GM12878 (cell line): Measurements from ENCODE around the gene C11orf97. TPM values are rescaled to one million over a fixed set of nuclear protein-coding genes. Genes with fewer than 3 reads are reported as not detected.

Experiments
- ATAC-seq: fragments of 200-7000 bp; cut with Tn5 transposase; 3 replicates; pipeline ENCODE4 v1.9.1; 2020; ENCODE audit warnings: mild to moderate bottlenecking, moderate library complexity
- BruUV-seq: library from RNA; stranded (reverse); fragments of 400-500 nt; replicated peaks from 2 replicates; lab custom pipeline; 2021; lab: Mats Ljungman, UMichigan
- CTCF ChIA-PET: fragments of 300-600 bp; sonication (Branson Sonifier 250); formaldehyde crosslinking; extraction: SDS; loops from one replicate; lab custom pipeline; 2021; ENCODE audit warnings: inconsistent platforms; lab: Yijun Ruan, JAX
- POLR2A ChIA-PET: fragments of 350-600 bp; formaldehyde crosslinking; extraction: SDS; loops from one replicate; lab custom pipeline; 2021; ENCODE audit warnings: inconsistent platforms; lab: Charles Lee
- RAD21 ChIA-PET: fragments of 300-600 bp; sonication (Branson Sonifier 250); formaldehyde crosslinking; loops from one replicate; lab custom pipeline; 2023; ENCODE audit warnings: antibody characterized with exemption; ENCODE audit not compliant: unreplicated experiment; lab: Charles Lee
- SMC1A ChIA-PET: fragments of 300-600 bp; sonication (Branson Sonifier 250); formaldehyde crosslinking; loops from one replicate; lab custom pipeline; 2023; ENCODE audit not compliant: unreplicated experiment, uncharacterized antibody; lab: Charles Lee
- DNase-seq: peaks from one replicate; pipeline ENCODE4 v3.0.0-alpha.2; 2011; ENCODE audit warnings: low read depth, low spot score
- FAIRE-seq: peaks from 3 replicates; lab custom pipeline; 2011; peaks lifted over from hg19 to GRCh38; lab: Jason Lieb, UNC
- H2AFZ ChIP-seq: 2 replicates; pipeline ENCODE4 v1.6.0; 2011; ENCODE audit warnings: low read depth, low read length, control low read depth; ENCODE audit not compliant: control insufficient read depth
- H3K27ac ChIP-seq: 2 replicates; pipeline ENCODE4 v1.5.1; 2011; ENCODE audit warnings: control low read depth; ENCODE audit not compliant: control insufficient read depth, insufficient read depth
- H3K27me3 ChIP-seq, 2 experiments: replicated peaks in 1 of 2; 2 replicates each; pipeline versions ENCODE4 v1.6.0 to v1.6.1; 2011; ENCODE audit warnings: low read length in 1 of 2; ENCODE audit not compliant: control insufficient read depth in 2 of 2, insufficient read depth in 2 of 2
- H3K36me3 ChIP-seq, 2 experiments: 2 replicates each; pipeline ENCODE4 v1.5.1; 2011; ENCODE audit warnings: low read length in 1 of 2; ENCODE audit not compliant: control insufficient read depth in 2 of 2, insufficient read depth in 2 of 2
- H3K4me1 ChIP-seq: 2 replicates; pipeline ENCODE4 v1.6.1; 2011; ENCODE audit warnings: mild to moderate bottlenecking, low read length, moderate library complexity, mixed read lengths; ENCODE audit not compliant: control insufficient read depth, insufficient read depth
- H3K4me2 ChIP-seq: 2 replicates; pipeline ENCODE4 v1.6.0; 2011; ENCODE audit warnings: control low read depth; ENCODE audit not compliant: control insufficient read depth, insufficient read depth
- H3K4me3 ChIP-seq: fragments of 200-600 bp; sonication (generic); 2 replicates; pipeline ENCODE4 v1.5.1; 2016
- H3K79me2 ChIP-seq: 2 replicates; pipeline ENCODE4 v1.6.0; 2011; ENCODE audit warnings: low read length; ENCODE audit not compliant: control insufficient read depth, insufficient read depth
- H3K9ac ChIP-seq: 2 replicates; pipeline ENCODE4 v1.8.0; 2011; ENCODE audit warnings: low read length, control low read depth, mixed read lengths; ENCODE audit not compliant: control insufficient read depth, insufficient read depth
- H3K9me3 ChIP-seq: replicated peaks from 3 replicates; pipeline ENCODE4 v1.5.1; 2011; ENCODE audit warnings: mild to moderate bottlenecking, low read length; ENCODE audit not compliant: control insufficient read depth, insufficient read depth
- H4K20me1 ChIP-seq: 2 replicates; pipeline ENCODE4 v1.6.0; 2011; ENCODE audit not compliant: control insufficient read depth, insufficient read depth
- ATF7 ChIP-seq: fragments of 450-650 bp; IDR thresholded peaks from 2 replicates; pipeline ENCODE4 v1.6.1; 2016; ENCODE audit warnings: low read depth, mild to moderate bottlenecking
- BCL11A ChIP-seq: IDR thresholded peaks from 2 replicates; pipeline ENCODE4 v1.6.1; 2011; ENCODE audit warnings: low read depth, low read length
- CHD1 ChIP-seq: IDR thresholded peaks from 2 replicates; pipeline ENCODE4 v1.6.1; 2012; ENCODE audit warnings: low read depth, low read length, improper control_type of control experiment
- CHD2 ChIP-seq: IDR thresholded peaks from 2 replicates; pipeline ENCODE4 v1.6.1; 2011; ENCODE audit warnings: low read depth, low read length, improper control_type of control experiment, borderline replicate concordance
- FOS ChIP-seq: IDR thresholded peaks from 3 replicates; pipeline ENCODE4 v1.6.1; 2011; ENCODE audit warnings: borderline replicate concordance; ENCODE audit not compliant: insufficient read length; ENCODE audit errors: extremely low read depth
- FOXM1 ChIP-seq: IDR thresholded peaks from 2 replicates; pipeline ENCODE4 v1.6.1; 2012; ENCODE audit warnings: low read depth, mild to moderate bottlenecking, inconsistent platforms, low read length, moderate library complexity
- GATAD2B ChIP-seq: fragments of 450-650 bp; conservative IDR thresholded peaks from 2 replicates; pipeline ENCODE4 v1.6.1; 2017; ENCODE audit warnings: low read depth, mild to moderate bottlenecking, moderate library complexity
- HDAC2 ChIP-seq: fragments of 200-600 bp; sonication (generic); IDR thresholded peaks from 2 replicates; pipeline ENCODE4 v1.6.1; 2017
- IKZF1 ChIP-seq: fragments of 450-650 bp; conservative IDR thresholded peaks from 2 replicates; pipeline ENCODE4 v1.6.1; 2017; ENCODE audit warnings: antibody characterized with exemption, mild to moderate bottlenecking
- LARP7 ChIP-seq: fragments of 450-650 bp; IDR thresholded peaks from 2 replicates; pipeline ENCODE4 v1.6.1; 2017; ENCODE audit warnings: mild to moderate bottlenecking
- MTA2 ChIP-seq: fragments of 450-650 bp; IDR thresholded peaks from 2 replicates; pipeline ENCODE4 v1.6.1; 2016; ENCODE audit warnings: low read depth, mild to moderate bottlenecking, moderate library complexity
- MTA3 ChIP-seq: IDR thresholded peaks from 2 replicates; pipeline ENCODE4 v1.6.1; 2012; ENCODE audit warnings: low read length, inconsistent platforms, borderline replicate concordance
- NFIC ChIP-seq: IDR thresholded peaks from 2 replicates; pipeline ENCODE4 v1.6.1; 2012; ENCODE audit warnings: low read depth, mild to moderate bottlenecking, inconsistent platforms, low read length, moderate library complexity
- PML ChIP-seq: IDR thresholded peaks from 2 replicates; pipeline ENCODE4 v1.6.1; 2012; ENCODE audit warnings: low read length, inconsistent platforms
- SMAD1 ChIP-seq: fragments of 450-650 bp; IDR thresholded peaks from 2 replicates; pipeline ENCODE4 v1.6.1; 2018; ENCODE audit warnings: mild to moderate bottlenecking, low read depth; ENCODE audit not compliant: partially characterized antibody
- SP1 ChIP-seq: IDR thresholded peaks from one replicate; pipeline ENCODE4 v1.6.1; 2011; ENCODE audit warnings: low read depth, low read length
- SREBF2 ChIP-seq: IDR thresholded peaks from 2 replicates; pipeline ENCODE4 v1.6.1; 2012; ENCODE audit warnings: mild to moderate bottlenecking, low read length
- STAT1 ChIP-seq: fragments of 450-650 bp; conservative IDR thresholded peaks from 2 replicates; pipeline ENCODE4 v1.6.1; 2014; ENCODE audit warnings: antibody characterized with exemption, mild to moderate bottlenecking
- WGBS: methylation state at CpG from one replicate; pipeline ENCODE4 v1.1.6; 2016; ENCODE audit warnings: low lambda C conversion rate; ENCODE audit not compliant: insufficient replicate concordance, insufficient coverage; ENCODE audit errors: missing lambda C conversion rate; 5-methylcytosine and 5-hydroxymethylcytosine counted together
- in situ Hi-C: fragments of 300-500 bp; cut with MboI; formaldehyde crosslinking; loops from 9 replicates; pipeline ENCODE4 v1.14.3; 2018; ENCODE audit warnings: mixed read lengths
- intact Hi-C: fragments of 100-400 bp; cut with micrococcal nuclease; formaldehyde crosslinking; loops from one replicate; pipeline ENCODE4 v1.14.2; 2022; ENCODE audit not compliant: unreplicated experiment
- polyA plus RNA-seq, 11 experiments: library from polyadenylated mRNA; depleted of rRNA in 4 of 11; unstranded in 6 of 11; stranded (reverse) in 5 of 11; fragments of >200 nt; fragmentation: Nextera tagmentation in 4 of 11; fragmentation: Illumina TruSeq in 1 of 11; extraction: Ambion mirVana in 4 of 11; extraction: Trizol in 1 of 11; gene quantifications; 1 replicate in 1 of 11; 2 replicates in 10 of 11; pipeline versions ENCODE4 v1.2.1 to v1.2.3, GENCODE V29; 2011 to 2016; ENCODE audit warnings: inconsistent platforms in 2 of 11, missing spikeins in 2 of 11, low read depth in 1 of 11
- total RNA-seq, 4 experiments: library from RNA; depleted of rRNA in 3 of 4; stranded (reverse); fragments of >200 nt in 3 of 4; fragmentation: Illumina TruSeq in 1 of 4; extraction: Trizol in 1 of 4; gene quantifications; 2 replicates each; pipeline versions ENCODE4 v1.2.1 to v1.2.3, GENCODE V29; 2013 to 2021
- TF ChIP-seq, protein P1 (sequence below): IDR thresholded peaks from 2 replicates; pipeline ENCODE4 v1.6.1; 2012; ENCODE audit warnings: low read length, inconsistent platforms
- TF ChIP-seq, protein P2 (sequence below): fragments of 450-650 bp; IDR thresholded peaks from 2 replicates; pipeline ENCODE4 v1.6.1; 2017; ENCODE audit warnings: mild to moderate bottlenecking
- TF ChIP-seq, protein P3 (sequence below): IDR thresholded peaks from 2 replicates; pipeline ENCODE4 v1.6.1; 2012; ENCODE audit warnings: low read depth, low read length, improper control_type of control experiment
- TF ChIP-seq, protein P4 (sequence below): fragments of 450-650 bp; IDR thresholded peaks from 2 replicates; pipeline ENCODE4 v1.6.1; 2017; ENCODE audit warnings: borderline replicate concordance

C11orf97 gene
- total and polyA plus RNA-seq, 10 of the 15 experiments (the other 5 are each of a cell fraction or from before 2014, with no cell fraction given), result not detected

DNA sequence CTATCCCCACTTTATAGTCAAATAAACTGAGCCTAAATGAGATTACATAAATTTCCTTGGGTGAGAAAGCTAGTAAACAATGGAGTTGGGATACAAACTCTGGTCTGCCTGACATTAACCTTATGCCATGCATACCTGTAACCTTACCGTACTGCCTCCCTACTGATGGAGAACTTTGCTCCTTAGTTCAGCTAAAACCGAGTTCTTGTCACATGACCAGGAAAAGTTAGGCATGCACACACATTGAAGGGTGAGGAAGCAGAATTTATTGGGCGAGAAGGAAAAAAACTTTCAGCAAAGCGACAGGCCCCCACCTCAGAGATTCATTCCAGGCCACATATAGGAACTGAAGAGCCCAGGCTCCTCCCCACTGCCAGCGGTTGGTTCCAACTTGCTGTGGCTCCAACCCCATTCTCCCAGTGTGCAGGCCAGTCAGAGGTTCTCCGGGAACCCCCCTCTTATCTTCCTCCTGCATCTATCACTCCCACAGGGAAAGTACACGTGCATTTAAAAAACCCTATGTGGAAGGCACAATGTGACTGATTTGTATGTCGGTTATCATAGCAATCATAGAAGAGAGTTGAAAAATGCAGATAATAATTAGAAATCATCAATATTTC, 51.7 kb downstream of the C11orf97 start (continued):
- TF ChIP-seq, protein P1, sequence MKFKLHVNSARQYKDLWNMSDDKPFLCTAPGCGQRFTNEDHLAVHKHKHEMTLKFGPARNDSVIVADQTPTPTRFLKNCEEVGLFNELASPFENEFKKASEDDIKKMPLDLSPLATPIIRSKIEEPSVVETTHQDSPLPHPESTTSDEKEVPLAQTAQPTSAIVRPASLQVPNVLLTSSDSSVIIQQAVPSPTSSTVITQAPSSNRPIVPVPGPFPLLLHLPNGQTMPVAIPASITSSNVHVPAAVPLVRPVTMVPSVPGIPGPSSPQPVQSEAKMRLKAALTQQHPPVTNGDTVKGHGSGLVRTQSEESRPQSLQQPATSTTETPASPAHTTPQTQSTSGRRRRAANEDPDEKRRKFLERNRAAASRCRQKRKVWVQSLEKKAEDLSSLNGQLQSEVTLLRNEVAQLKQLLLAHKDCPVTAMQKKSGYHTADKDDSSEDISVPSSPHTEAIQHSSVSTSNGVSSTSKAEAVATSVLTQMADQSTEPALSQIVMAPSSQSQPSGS, result no peak
- TF ChIP-seq STAT1, result no peak
- TF ChIP-seq, protein P2, sequence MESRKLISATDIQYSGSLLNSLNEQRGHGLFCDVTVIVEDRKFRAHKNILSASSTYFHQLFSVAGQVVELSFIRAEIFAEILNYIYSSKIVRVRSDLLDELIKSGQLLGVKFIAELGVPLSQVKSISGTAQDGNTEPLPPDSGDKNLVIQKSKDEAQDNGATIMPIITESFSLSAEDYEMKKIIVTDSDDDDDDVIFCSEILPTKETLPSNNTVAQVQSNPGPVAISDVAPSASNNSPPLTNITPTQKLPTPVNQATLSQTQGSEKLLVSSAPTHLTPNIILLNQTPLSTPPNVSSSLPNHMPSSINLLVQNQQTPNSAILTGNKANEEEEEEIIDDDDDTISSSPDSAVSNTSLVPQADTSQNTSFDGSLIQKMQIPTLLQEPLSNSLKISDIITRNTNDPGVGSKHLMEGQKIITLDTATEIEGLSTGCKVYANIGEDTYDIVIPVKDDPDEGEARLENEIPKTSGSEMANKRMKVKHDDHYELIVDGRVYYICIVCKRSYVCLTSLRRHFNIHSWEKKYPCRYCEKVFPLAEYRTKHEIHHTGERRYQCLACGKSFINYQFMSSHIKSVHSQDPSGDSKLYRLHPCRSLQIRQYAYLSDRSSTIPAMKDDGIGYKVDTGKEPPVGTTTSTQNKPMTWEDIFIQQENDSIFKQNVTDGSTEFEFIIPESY, result no peak
- no peak for TF ChIP-seq SMAD1
- TF ChIP-seq, protein P3, sequence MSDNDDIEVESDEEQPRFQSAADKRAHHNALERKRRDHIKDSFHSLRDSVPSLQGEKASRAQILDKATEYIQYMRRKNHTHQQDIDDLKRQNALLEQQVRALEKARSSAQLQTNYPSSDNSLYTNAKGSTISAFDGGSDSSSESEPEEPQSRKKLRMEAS, result no peak
- TF ChIP-seq CHD2, result no peak
- no peak for TF ChIP-seq IKZF1

DNA sequence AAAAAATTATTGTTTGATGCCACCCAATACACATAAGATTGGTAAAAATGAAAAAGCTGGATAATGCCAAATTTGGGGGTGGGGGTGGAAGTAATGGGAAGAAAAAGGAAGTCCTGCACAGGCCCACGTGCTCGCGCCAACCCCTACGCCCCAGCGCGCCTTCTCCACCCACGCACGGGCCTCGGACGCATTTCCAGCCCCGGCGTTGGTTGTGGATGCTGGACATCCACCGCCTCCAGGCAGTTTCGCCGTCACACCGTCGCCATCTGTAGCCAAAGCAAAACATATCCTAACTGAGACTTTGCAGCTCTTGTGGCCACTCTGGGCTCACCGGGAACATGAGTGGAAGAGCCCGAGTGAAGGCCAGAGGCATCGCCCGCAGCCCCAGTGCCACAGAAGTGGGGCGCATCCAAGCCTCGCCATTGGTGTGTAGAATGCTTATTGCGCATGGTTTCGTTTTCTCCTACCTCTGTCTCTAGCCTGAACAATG, 55.0 kb downstream of the C11orf97 start, which contains the start of gene PIWIL4:
Gene PIWIL4, plus strand, starts transcription at position 188 of the 490 bp plus-strand sequence. Its CDS starts 151 bp downstream, at position 339.
- H3K4me3 ChIP-seq, result no peak within 1 kb of the TSS
- intact Hi-C loops, result no loop called here
- BruUV-seq, result no TSS peak
- FAIRE-seq (no peak), DNase-seq (no peak), ATAC-seq (no peak)
- H3K9me3 ChIP-seq, result no peaks in the 10 kb centered on the region
- H2AFZ ChIP-seq, result no peak within 1 kb of the TSS
- no peak for TF ChIP-seq SREBF2
- TF ChIP-seq BCL11A, result no peak
- TF ChIP-seq MTA3, result no peak
- TF ChIP-seq, protein P4, sequence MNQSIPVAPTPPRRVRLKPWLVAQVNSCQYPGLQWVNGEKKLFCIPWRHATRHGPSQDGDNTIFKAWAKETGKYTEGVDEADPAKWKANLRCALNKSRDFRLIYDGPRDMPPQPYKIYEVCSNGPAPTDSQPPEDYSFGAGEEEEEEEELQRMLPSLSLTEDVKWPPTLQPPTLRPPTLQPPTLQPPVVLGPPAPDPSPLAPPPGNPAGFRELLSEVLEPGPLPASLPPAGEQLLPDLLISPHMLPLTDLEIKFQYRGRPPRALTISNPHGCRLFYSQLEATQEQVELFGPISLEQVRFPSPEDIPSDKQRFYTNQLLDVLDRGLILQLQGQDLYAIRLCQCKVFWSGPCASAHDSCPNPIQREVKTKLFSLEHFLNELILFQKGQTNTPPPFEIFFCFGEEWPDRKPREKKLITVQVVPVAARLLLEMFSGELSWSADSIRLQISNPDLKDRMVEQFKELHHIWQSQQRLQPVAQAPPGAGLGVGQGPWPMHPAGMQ, result no peak
- TF ChIP-seq SP1, result no peak
- TF ChIP-seq LARP7, result no peak
- TF ChIP-seq MTA2, result no peak
- TF ChIP-seq NFIC, result no peak
- no peak for TF ChIP-seq ATF7
- no peak for TF ChIP-seq FOXM1
- TF ChIP-seq FOS, result no peak
- TF ChIP-seq CHD1, result no peak
- TF ChIP-seq GATAD2B, result no peak
- TF ChIP-seq HDAC2, result no peak
- TF ChIP-seq PML, result no peak
- ChIA-PET RAD21 (no interaction called here), SMC1A (no interaction called here), POLR2A (no interaction called here), CTCF (interaction anchor here (0.6 to 1.4 kb wide), 2 partner anchors 8 to 12 kb away, joined by 3 read pairs; no protein-coding TSS in a partner anchor)
- no peaks in the 10 kb centered on the region for H3K36me3 ChIP-seq
- H3K9ac ChIP-seq, result no peak within 1 kb of the TSS
- in situ Hi-C loops, result no loop called here
- H3K27me3 ChIP-seq, result no peaks in the 10 kb centered on the region
- H3K27ac ChIP-seq, result no peak within 1 kb of the TSS
- H3K4me2 ChIP-seq, result no peak within 1 kb of the TSS
- H3K4me1 ChIP-seq, result no peaks in the 10 kb centered on the region
- H4K20me1 ChIP-seq, result no peaks in the 10 kb centered on the region
- WGBS, result 87% methylated on average over 25 of the region's 25 CpGs
- no peaks in the 10 kb centered on the region for H3K79me2 ChIP-seq
